Measurements from ENCODE around the gene RANBP17. TPM values are rescaled to one million over a fixed set of nuclear protein-coding genes. Genes with fewer than 3 reads are reported as not detected.

Gene RANBP17
- total and polyA plus RNA-seq, 2 donors (not counting 1 experiment from before 2014, with no cell fraction given): not detected

GRCh38 chr5:171024084-171024483 lies 162.3 kb downstream of the RANBP17 start:
- ChIA-PET CTCF (no interaction called here), POLR2A (no interaction called here)
- Histone ChIP-seq H2AFZ (ENCODE audit: insufficient read depth, low read depth, low read length, poor library complexity, severe bottlenecking) (no peak overlapping the region), H3K27me3 (replicated peaks in 1 of 4; ENCODE audit: control extremely low read depth in 1 of 4, control insufficient read depth in 3 of 4, insufficient read depth in 4 of 4, low read length in 3 of 4) (no peaks in the 10 kb centered on the region), H4K20me1 (ENCODE audit: control insufficient read depth, insufficient read depth, low read length, poor library complexity, severe bottlenecking) (no peaks in the 10 kb centered on the region), H3K36me3 (replicated peaks in 1 of 2; ENCODE audit: control extremely low read depth in 1 of 2, control insufficient read depth in 1 of 2, extremely low read depth in 1 of 2, insufficient read depth in 2 of 2, low read length in 1 of 2) (no peaks in the 10 kb centered on the region), H3K27ac (ENCODE audit: low read length in 2 of 2) (no peak overlapping the region), H3K4me1 (ENCODE audit: control insufficient read depth in 2 of 2, insufficient read depth in 2 of 2, low read length in 2 of 2) (no peaks in the 10 kb centered on the region), H3K4me3 (ENCODE audit: control extremely low read depth in 1 of 5, extremely low read depth in 1 of 5, insufficient read depth in 1 of 5, low read depth in 2 of 5, low read length in 4 of 5) (no peak overlapping the region), H3K9ac (ENCODE audit: low read length) (no peak overlapping the region), H3K79me2 (ENCODE audit: control insufficient read depth, insufficient read depth, low read length) (no peaks in the 10 kb centered on the region), H3K4me2 (replicated peaks; ENCODE audit: low read depth, low read length, poor library complexity, severe bottlenecking) (no peak overlapping the region), H3K9me3 (ENCODE audit: control extremely low read depth in 1 of 3, control insufficient read depth in 2 of 3, insufficient read depth in 1 of 3, low read length in 2 of 3) (peaks cover 0 to 11% (median 3%) of the 10 kb centered on the region in 3 donors)
- Mint-ChIP-seq H3K27me3 (no peaks in the 10 kb centered on the region), H3K9me3 (ENCODE audit: insufficient read depth) (peaks cover 2% of the 10 kb centered on the region), H3K4me1 (no peaks in the 10 kb centered on the region), H3K27ac (no peak overlapping the region), H3K4me3 (no peak overlapping the region)
- ATAC-seq (ENCODE audit: low read depth): no peak
- TF ChIP-seq CTCF (IDR thresholded peaks at IDR 0.05): no peak
- TF ChIP-seq EZH2 (IDR thresholded peaks at IDR 0.05; ENCODE audit: borderline replicate concordance, insufficient read depth, low read depth, low read length, poor library complexity, severe bottlenecking): no peak
- intact Hi-C loops (cut with micrococcal nuclease): no loop called here
- no peak for DNase-seq

GRCh38 chr5:171029401-171029800 lies 167.6 kb downstream of the RANBP17 start:
- Histone ChIP-seq H3K36me3 (replicated peaks in 1 of 2; ENCODE audit: control extremely low read depth in 1 of 2, control insufficient read depth in 1 of 2, extremely low read depth in 1 of 2, insufficient read depth in 2 of 2, low read length in 1 of 2) (no peaks in the 10 kb centered on the region), H3K79me2 (ENCODE audit: control insufficient read depth, insufficient read depth, low read length) (no peaks in the 10 kb centered on the region), H3K4me1 (ENCODE audit: control insufficient read depth in 2 of 2, insufficient read depth in 2 of 2, low read length in 2 of 2) (no peaks in the 10 kb centered on the region), H3K9me3 (ENCODE audit: control extremely low read depth in 1 of 3, control insufficient read depth in 2 of 3, insufficient read depth in 1 of 3, low read length in 2 of 3) (no peaks in the 10 kb centered on the region), H2AFZ (ENCODE audit: insufficient read depth, low read depth, low read length, poor library complexity, severe bottlenecking) (no peak overlapping the region), H4K20me1 (ENCODE audit: control insufficient read depth, insufficient read depth, low read length, poor library complexity, severe bottlenecking) (no peaks in the 10 kb centered on the region), H3K4me2 (replicated peaks; ENCODE audit: low read depth, low read length, poor library complexity, severe bottlenecking) (no peak overlapping the region), H3K27me3 (replicated peaks in 1 of 4; ENCODE audit: control extremely low read depth in 1 of 4, control insufficient read depth in 3 of 4, insufficient read depth in 4 of 4, low read length in 3 of 4) (no peaks in the 10 kb centered on the region), H3K27ac (ENCODE audit: low read length in 2 of 2) (no peak overlapping the region), H3K4me3 (ENCODE audit: control extremely low read depth in 1 of 5, extremely low read depth in 1 of 5, insufficient read depth in 1 of 5, low read depth in 2 of 5, low read length in 4 of 5) (no peak overlapping the region), H3K9ac (ENCODE audit: low read length) (no peak overlapping the region)
- DNase-seq (no peak), ATAC-seq (ENCODE audit: low read depth) (no peak)
- Mint-ChIP-seq H3K4me1 (no peaks in the 10 kb centered on the region), H3K27me3 (no peaks in the 10 kb centered on the region), H3K9me3 (ENCODE audit: insufficient read depth) (peaks cover 2% of the 10 kb centered on the region), H3K27ac (no peak overlapping the region), H3K4me3 (no peak overlapping the region)
- intact Hi-C loops (cut with micrococcal nuclease): no loop called here
- POLR2A ChIA-PET: no interaction called here
- TF ChIP-seq EZH2 (IDR thresholded peaks at IDR 0.05; ENCODE audit: borderline replicate concordance, insufficient read depth, low read depth, low read length, poor library complexity, severe bottlenecking) (no peak), CTCF (IDR thresholded peaks at IDR 0.05) (no peak)
- no CpG with 5 or more reads among the region's 3 CpGs for WGBS (ENCODE audit: insufficient coverage)
- CTCF ChIA-PET: no interaction called here
